ENCODE results near the gene PPP2R3B. TPM values are rescaled to one million over a fixed set of nuclear protein-coding genes. Genes with fewer than 3 reads are reported as not detected.

PPP2R3B gene
- polyA plus RNA-seq, 1 donor (not counting 4 experiments of a cell fraction or from before 2014, with no cell fraction given), result 6.6 TPM

DNA sequence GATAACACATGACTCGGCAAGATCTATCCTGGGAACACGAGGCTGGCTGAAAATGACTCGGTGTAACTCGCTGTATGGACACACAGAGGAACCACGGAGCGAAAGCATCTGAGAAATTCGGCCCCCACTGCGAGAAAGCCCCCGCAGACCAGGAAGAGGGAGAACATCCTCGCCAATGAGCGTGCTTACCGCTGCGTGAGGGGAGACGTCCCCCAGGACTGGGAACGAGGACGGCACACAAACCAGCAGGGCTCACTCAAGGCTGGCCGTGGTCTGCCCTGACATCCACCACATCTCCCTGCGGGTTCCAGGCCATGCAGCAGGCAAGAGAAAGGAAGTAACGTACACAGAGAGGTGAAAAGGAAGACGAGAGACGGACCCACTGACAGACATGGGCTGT is 50.5 kb downstream of the PPP2R3B start:
- no peak for FAIRE-seq
- no peak overlapping the region for H3K27ac ChIP-seq (ENCODE audit: control insufficient read depth, insufficient read depth, low read length)
- dilution Hi-C loops (cut with MboI; ENCODE audit: extremely low pct_ligation_motif_present, low sequenced_read_pairs), result no loop called here

DNA sequence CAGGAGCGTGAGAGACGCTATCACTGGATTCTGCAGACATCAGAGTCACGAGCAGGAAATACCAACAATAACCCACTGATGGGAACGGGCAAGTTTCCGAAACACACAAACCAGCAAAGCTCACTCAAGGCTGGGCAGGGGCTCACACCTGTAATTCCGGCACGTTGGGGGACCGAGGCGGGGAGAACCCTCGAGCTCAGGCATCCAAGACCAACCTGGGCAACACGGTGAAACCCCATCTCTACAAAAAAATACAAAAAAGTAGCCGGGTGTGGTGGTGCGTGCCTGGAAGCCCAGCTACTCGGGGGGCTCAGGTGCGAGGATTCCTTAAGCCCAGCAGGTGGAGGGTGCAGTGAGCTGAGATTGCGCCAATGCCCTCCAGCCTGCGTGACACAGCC is 51.0 kb downstream of the PPP2R3B start:
- Histone ChIP-seq H3K9me1 (ENCODE audit: control insufficient read depth, extremely low read depth, insufficient read depth, low read length) (no peaks in the 10 kb centered on the region), H3K4me1 (ENCODE audit: control insufficient read depth, extremely low read depth, insufficient read depth, low read length) (no peaks in the 10 kb centered on the region), H3K36me3 (ENCODE audit: control insufficient read depth in 2 of 2, extremely low read depth in 1 of 2, insufficient read depth in 2 of 2, low read length in 2 of 2) (peaks cover 0 to 2% of the 10 kb centered on the region in 2 experiments), H3K9me3 (ENCODE audit: control insufficient read depth, low read depth, low read length) (no peaks in the 10 kb centered on the region), H3K9ac (ENCODE audit: control insufficient read depth, extremely low read depth, insufficient read depth, low read length) (no peak overlapping the region), H4K20me1 (ENCODE audit: control insufficient read depth, extremely low read depth, insufficient read depth, low read length) (no peaks in the 10 kb centered on the region), H3K4me3 (ENCODE audit: control insufficient read depth in 2 of 3, extremely low read depth in 1 of 3, insufficient read depth in 2 of 3, low read depth in 1 of 3, low read length in 3 of 3) (no peak overlapping the region), H3K27ac (ENCODE audit: control insufficient read depth, insufficient read depth, low read length) (no peak overlapping the region), H3K4me2 (ENCODE audit: control insufficient read depth, extremely low read depth, insufficient read depth, low read depth, low read length) (no peak overlapping the region), H3K27me3 (ENCODE audit: control insufficient read depth, extremely low read depth, insufficient read depth, low read length) (peaks cover 9% of the 10 kb centered on the region), H2AFZ (ENCODE audit: control insufficient read depth, low read length) (no peak overlapping the region), H3K79me2 (ENCODE audit: control insufficient read depth, insufficient read depth, low read length) (no peaks in the 10 kb centered on the region)
- no peak for DNase-seq (ENCODE audit: low read depth, low spot score)
- no peak for TF ChIP-seq EZH2 (IDR thresholded peaks at IDR 0.05; ENCODE audit: low read length)
- TF ChIP-seq, protein P1, sequence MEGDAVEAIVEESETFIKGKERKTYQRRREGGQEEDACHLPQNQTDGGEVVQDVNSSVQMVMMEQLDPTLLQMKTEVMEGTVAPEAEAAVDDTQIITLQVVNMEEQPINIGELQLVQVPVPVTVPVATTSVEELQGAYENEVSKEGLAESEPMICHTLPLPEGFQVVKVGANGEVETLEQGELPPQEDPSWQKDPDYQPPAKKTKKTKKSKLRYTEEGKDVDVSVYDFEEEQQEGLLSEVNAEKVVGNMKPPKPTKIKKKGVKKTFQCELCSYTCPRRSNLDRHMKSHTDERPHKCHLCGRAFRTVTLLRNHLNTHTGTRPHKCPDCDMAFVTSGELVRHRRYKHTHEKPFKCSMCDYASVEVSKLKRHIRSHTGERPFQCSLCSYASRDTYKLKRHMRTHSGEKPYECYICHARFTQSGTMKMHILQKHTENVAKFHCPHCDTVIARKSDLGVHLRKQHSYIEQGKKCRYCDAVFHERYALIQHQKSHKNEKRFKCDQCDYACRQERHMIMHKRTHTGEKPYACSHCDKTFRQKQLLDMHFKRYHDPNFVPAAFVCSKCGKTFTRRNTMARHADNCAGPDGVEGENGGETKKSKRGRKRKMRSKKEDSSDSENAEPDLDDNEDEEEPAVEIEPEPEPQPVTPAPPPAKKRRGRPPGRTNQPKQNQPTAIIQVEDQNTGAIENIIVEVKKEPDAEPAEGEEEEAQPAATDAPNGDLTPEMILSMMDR (optimal IDR thresholded peaks at IDR 0.05 in 1 of 3, IDR thresholded peaks at IDR 0.05 in 1 of 3, conservative IDR thresholded peaks at IDR 0.05 in 1 of 3; ENCODE audit: extremely low read depth in 1 of 3, insufficient read depth in 2 of 3, low read length in 3 of 3), result no peak
- FAIRE-seq, result no peak
- dilution Hi-C loops (cut with MboI; ENCODE audit: extremely low pct_ligation_motif_present, low sequenced_read_pairs), result no loop called here

More for the DNA sequence above, 50.5 kb downstream of the PPP2R3B start:
- Histone ChIP-seq H3K9me3 (ENCODE audit: control insufficient read depth, low read depth, low read length) (no peaks in the 10 kb centered on the region), H3K4me1 (ENCODE audit: control insufficient read depth, extremely low read depth, insufficient read depth, low read length) (no peaks in the 10 kb centered on the region), H3K4me2 (ENCODE audit: control insufficient read depth, extremely low read depth, insufficient read depth, low read depth, low read length) (no peak overlapping the region), H4K20me1 (ENCODE audit: control insufficient read depth, extremely low read depth, insufficient read depth, low read length) (no peaks in the 10 kb centered on the region), H3K27me3 (ENCODE audit: control insufficient read depth, extremely low read depth, insufficient read depth, low read length) (peaks cover 5% of the 10 kb centered on the region), H3K36me3 (ENCODE audit: control insufficient read depth in 2 of 2, extremely low read depth in 1 of 2, insufficient read depth in 2 of 2, low read length in 2 of 2) (peaks cover 0 to 2% of the 10 kb centered on the region in 2 experiments), H3K4me3 (ENCODE audit: control insufficient read depth in 2 of 3, extremely low read depth in 1 of 3, insufficient read depth in 2 of 3, low read depth in 1 of 3, low read length in 3 of 3) (no peak overlapping the region), H3K9me1 (ENCODE audit: control insufficient read depth, extremely low read depth, insufficient read depth, low read length) (no peaks in the 10 kb centered on the region), H3K9ac (ENCODE audit: control insufficient read depth, extremely low read depth, insufficient read depth, low read length) (no peak overlapping the region), H2AFZ (ENCODE audit: control insufficient read depth, low read length) (no peak overlapping the region), H3K79me2 (ENCODE audit: control insufficient read depth, insufficient read depth, low read length) (no peaks in the 10 kb centered on the region)
- no peak for DNase-seq (ENCODE audit: low read depth, low spot score)
- no peak for TF ChIP-seq EZH2 (IDR thresholded peaks at IDR 0.05; ENCODE audit: low read length)
- TF ChIP-seq, protein P1 (optimal IDR thresholded peaks at IDR 0.05 in 1 of 3, IDR thresholded peaks at IDR 0.05 in 1 of 3, conservative IDR thresholded peaks at IDR 0.05 in 1 of 3; ENCODE audit: extremely low read depth in 1 of 3, insufficient read depth in 2 of 3, low read length in 3 of 3), result no peak
